ENCODE data around the gene AGFG2. TPM values are rescaled to one million over a fixed set of nuclear protein-coding genes. Genes with fewer than 3 reads are reported as not detected.

AGFG2 gene
- total RNA-seq, 1 experiment from 2014 or later: 45.6 TPM

DNA sequence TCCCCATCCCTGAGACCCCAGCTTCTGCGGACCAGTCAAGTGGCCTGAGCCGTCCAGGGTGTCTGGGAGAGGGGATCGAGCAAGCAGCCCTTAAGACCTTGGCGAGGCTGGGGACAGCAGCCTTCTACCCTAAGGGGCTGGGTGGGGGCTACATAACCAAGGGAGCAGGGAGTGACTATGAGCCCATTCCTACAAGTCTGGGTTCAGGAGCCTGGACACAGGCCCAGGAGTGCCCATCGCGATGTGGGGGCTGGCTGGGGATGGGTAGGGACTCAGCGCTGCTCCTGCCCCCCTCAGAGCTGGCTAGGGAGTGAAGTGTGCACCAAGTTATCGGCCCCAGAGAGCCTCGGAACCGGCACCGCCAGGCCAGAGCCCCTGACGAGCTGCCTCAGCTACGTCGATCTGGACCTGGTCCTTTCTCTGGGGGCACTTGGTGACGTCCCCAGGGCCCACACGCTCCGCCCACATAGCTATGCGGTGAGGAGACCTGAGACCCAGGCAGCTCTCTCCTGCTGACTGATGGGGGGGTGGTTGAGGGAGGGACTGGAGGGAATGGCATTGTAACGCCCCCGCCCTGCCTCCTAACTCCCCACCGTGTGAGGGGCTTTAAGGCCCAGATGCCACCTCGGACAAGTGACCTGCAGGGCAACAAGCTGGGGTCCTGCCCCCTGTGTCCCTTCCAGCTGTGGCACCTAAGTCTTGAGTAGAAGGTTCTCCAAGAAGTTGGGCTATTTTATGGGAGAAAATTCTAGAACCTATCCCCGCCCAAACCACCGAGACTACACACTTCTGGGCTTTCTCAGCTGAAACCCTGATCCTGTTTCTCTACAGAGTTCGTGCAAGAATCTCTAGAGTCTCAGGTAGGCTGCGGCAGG lies 32.2 kb downstream of the AGFG2 start:
- peaks cover 20% of the 10 kb centered on the region for H3K4me1 Mint-ChIP-seq (ENCODE audit: low read depth, unreplicated experiment)
- BruUV-seq (replicated peaks): no TSS peak
- H3K27me3 Mint-ChIP-seq (ENCODE audit: unreplicated experiment): no peaks in the 10 kb centered on the region
- H3K4me3 Mint-ChIP-seq (ENCODE audit: low read depth, unreplicated experiment): no peak overlapping the region
- no peak overlapping the region for H3K27ac Mint-ChIP-seq (ENCODE audit: unreplicated experiment)
- CTCF ChIA-PET: interaction anchor here (0.6 kb wide), 2 partner anchors 11 to 101 kb away, joined by 3 to 9 read pairs; no protein-coding TSS in a partner anchor
- intact Hi-C loops (cut with micrococcal nuclease; ENCODE audit: unreplicated experiment): no loop called here
- no peak for DNase-seq
- H3K36me3 Mint-ChIP-seq (ENCODE audit: insufficient read depth, unreplicated experiment): peaks cover 52% of the 10 kb centered on the region
- no peaks in the 10 kb centered on the region for H3K9me3 Mint-ChIP-seq (ENCODE audit: low read depth, unreplicated experiment)
- TF ChIP-seq, protein P1, sequence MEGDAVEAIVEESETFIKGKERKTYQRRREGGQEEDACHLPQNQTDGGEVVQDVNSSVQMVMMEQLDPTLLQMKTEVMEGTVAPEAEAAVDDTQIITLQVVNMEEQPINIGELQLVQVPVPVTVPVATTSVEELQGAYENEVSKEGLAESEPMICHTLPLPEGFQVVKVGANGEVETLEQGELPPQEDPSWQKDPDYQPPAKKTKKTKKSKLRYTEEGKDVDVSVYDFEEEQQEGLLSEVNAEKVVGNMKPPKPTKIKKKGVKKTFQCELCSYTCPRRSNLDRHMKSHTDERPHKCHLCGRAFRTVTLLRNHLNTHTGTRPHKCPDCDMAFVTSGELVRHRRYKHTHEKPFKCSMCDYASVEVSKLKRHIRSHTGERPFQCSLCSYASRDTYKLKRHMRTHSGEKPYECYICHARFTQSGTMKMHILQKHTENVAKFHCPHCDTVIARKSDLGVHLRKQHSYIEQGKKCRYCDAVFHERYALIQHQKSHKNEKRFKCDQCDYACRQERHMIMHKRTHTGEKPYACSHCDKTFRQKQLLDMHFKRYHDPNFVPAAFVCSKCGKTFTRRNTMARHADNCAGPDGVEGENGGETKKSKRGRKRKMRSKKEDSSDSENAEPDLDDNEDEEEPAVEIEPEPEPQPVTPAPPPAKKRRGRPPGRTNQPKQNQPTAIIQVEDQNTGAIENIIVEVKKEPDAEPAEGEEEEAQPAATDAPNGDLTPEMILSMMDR (IDR thresholded peaks at IDR 0.05; ENCODE audit: unreplicated experiment): no peak

DNA sequence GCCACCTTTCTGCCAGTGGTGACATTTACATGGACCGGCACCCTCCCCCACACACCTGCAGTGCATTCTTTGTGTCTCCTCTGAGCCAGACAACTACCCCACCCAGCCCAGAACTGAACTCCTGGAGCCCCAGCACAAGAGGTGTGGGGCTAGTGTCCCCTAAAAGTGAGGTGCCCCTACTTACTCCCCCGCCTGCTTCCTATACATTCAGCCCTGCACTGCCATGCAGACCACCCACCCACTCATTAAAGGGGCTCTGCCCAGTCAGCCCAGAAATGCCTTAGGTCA lies 32.8 kb downstream of the AGFG2 start:
- no peak for DNase-seq
- CTCF ChIA-PET: no interaction called here
- TF ChIP-seq, protein P1 (IDR thresholded peaks at IDR 0.05; ENCODE audit: unreplicated experiment): no peak
- Mint-ChIP-seq H3K4me3 (ENCODE audit: low read depth, unreplicated experiment) (no peak overlapping the region), H3K36me3 (ENCODE audit: insufficient read depth, unreplicated experiment) (peaks cover 47% of the 10 kb centered on the region), H3K9me3 (ENCODE audit: low read depth, unreplicated experiment) (no peaks in the 10 kb centered on the region), H3K27me3 (ENCODE audit: unreplicated experiment) (no peaks in the 10 kb centered on the region), H3K4me1 (ENCODE audit: low read depth, unreplicated experiment) (peaks cover 14% of the 10 kb centered on the region), H3K27ac (ENCODE audit: unreplicated experiment) (peak overlapping the region; percentile 42)
- intact Hi-C loops (cut with micrococcal nuclease; ENCODE audit: unreplicated experiment): no loop called here
- BruUV-seq (replicated peaks): no TSS peak

DNA sequence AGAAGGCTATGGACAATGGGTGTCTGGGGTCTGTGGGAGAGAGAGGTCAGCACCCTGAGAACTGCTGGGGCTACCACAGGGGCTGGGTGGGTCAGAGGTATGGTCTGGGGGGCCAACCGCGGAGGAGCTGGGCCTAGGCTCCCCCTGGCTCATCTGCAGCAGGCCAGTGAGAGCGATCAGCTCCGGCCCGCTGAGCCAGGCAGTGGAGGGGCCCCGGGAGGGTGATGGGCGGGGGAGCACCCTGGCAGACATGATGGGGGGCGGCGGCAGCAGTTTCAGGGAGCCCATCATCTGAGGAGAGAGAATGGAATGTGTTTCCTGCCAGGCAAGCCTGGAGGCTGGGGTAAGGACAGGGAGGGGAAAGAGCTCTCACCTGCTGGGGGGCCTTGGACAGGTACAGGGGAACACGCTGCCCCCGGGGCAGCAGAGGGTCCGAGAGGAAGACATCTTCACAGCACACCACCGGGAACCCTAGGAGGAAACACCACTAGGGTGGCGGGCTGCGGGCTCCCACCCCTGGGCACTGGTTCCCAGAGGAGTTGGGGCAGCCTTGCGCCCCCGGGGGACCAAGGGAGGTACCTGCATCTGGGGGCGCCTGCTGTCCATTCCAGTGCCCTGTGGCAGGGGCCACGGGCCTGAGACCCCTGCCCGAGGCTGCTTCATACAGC lies 33.4 kb downstream of the AGFG2 start:
- BruUV-seq (replicated peaks): no TSS peak
- H3K27ac Mint-ChIP-seq (ENCODE audit: unreplicated experiment): peak overlapping the region; percentile 42

DNA sequence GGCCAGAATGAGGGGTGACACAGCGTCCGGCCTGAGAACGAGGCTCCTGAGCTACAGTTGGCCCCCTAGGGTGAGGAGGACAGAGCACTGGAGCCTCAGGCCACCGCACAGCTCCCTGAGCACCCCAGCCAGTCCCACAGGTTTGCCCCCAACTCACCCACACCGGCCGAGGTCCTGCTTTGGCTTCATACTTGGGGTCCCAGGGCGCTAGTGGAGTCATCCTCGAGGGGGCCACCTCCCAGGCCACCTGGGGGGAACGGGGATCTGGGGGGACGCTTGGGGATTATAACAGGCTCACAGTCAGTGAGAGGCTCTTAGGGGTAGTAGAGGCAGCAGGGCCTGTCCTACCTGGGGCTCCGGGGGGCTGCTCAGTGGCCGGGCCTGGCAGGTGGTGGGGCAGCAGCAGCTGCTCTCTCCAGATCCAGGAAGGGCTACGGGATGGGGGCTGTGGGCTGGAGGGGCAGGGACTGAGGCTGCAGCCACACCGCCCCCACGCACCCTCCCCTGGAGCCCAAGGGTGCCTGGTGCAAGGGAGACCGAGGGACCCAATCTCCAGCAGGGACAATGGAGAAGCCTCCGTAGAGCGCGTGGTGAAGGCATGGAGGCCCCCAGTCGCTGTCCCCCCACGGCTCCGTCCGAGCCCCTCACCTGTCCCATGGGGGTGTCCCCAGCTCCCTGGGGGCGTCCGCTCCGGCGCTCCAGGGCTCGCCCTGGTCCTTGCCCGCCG lies 34.1 kb downstream of the AGFG2 start:
- DNase-seq: no peak
- TF ChIP-seq, protein P1 (IDR thresholded peaks at IDR 0.05; ENCODE audit: unreplicated experiment): no peak
- Mint-ChIP-seq H3K27ac (ENCODE audit: unreplicated experiment) (no peak overlapping the region), H3K36me3 (ENCODE audit: insufficient read depth, unreplicated experiment) (peaks cover 40% of the 10 kb centered on the region), H3K4me1 (ENCODE audit: low read depth, unreplicated experiment) (peaks cover 11% of the 10 kb centered on the region), H3K9me3 (ENCODE audit: low read depth, unreplicated experiment) (no peaks in the 10 kb centered on the region), H3K4me3 (ENCODE audit: low read depth, unreplicated experiment) (no peak overlapping the region), H3K27me3 (ENCODE audit: unreplicated experiment) (no peaks in the 10 kb centered on the region)
- intact Hi-C loops (cut with micrococcal nuclease; ENCODE audit: unreplicated experiment): no loop called here
- no TSS peak for BruUV-seq (replicated peaks)
- CTCF ChIA-PET: interaction anchor here (0.6 kb wide), 1 partner anchor 556 kb away, joined by 4 read pairs; no protein-coding TSS in a partner anchor

More for the DNA sequence above, 33.4 kb downstream of the AGFG2 start:
- Mint-ChIP-seq H3K4me3 (ENCODE audit: low read depth, unreplicated experiment) (no peak overlapping the region), H3K27me3 (ENCODE audit: unreplicated experiment) (no peaks in the 10 kb centered on the region), H3K36me3 (ENCODE audit: insufficient read depth, unreplicated experiment) (peaks cover 45% of the 10 kb centered on the region), H3K4me1 (ENCODE audit: low read depth, unreplicated experiment) (peaks cover 11% of the 10 kb centered on the region), H3K9me3 (ENCODE audit: low read depth, unreplicated experiment) (no peaks in the 10 kb centered on the region)
- CTCF ChIA-PET: interaction anchor here (0.6 kb wide), 1 partner anchor 556 kb away, joined by 4 read pairs; no protein-coding TSS in a partner anchor
- DNase-seq: no peak
- intact Hi-C loops (cut with micrococcal nuclease; ENCODE audit: unreplicated experiment): no loop called here
- TF ChIP-seq, protein P1 (IDR thresholded peaks at IDR 0.05; ENCODE audit: unreplicated experiment): no peak

Data from Calu3 (cell line).